GM12864 (cell line): ENCODE results near the gene ZNHIT2.

Source experiments
- DNase-seq: peaks from one replicate; pipeline ENCODE4 v3.0.0-alpha.2; 2011; ENCODE audit warnings: low read depth
- H3K4me3 ChIP-seq: 2 replicates; pipeline ENCODE4 v1.5.1; 2011; ENCODE audit warnings: mild to moderate bottlenecking, low read depth, low read length, control low read depth
- CTCF ChIP-seq: IDR thresholded peaks from 2 replicates; pipeline ENCODE4 v1.5.1; 2011; ENCODE audit warnings: low read depth, mild to moderate bottlenecking, moderate library complexity, low read length, control low read depth, inconsistent platforms; ENCODE audit errors: missing control alignments

ZNHIT2 gene

GRCh38 chr11:65083134-65083833, 34.2 kb downstream of the ZNHIT2 start:
- no peak for DNase-seq
- H3K4me3 ChIP-seq = peak overlapping the region; percentile 92
- TF ChIP-seq CTCF = peak; percentile 4

GRCh38 chr11:65078786-65079342, 38.6 kb downstream of the ZNHIT2 start:
- TF ChIP-seq CTCF = no peak
- H3K4me3 ChIP-seq = no peak overlapping the region
- no peak for DNase-seq

GRCh38 chr11:65078151-65078550, 39.4 kb downstream of the ZNHIT2 start:
- no peak overlapping the region for H3K4me3 ChIP-seq
- no peak for DNase-seq
- peak; percentile 85 for TF ChIP-seq CTCF

- no peak overlapping the region for H3K4me3 ChIP-seq
Observed at GRCh38 chr11:65077451-65077850, 40.0 kb downstream of the ZNHIT2 start.

GRCh38 chr11:65072631-65072966, 44.9 kb downstream of the ZNHIT2 start:
- H3K4me3 ChIP-seq = no peak overlapping the region
- DNase-seq = no peak
- TF ChIP-seq CTCF = no peak

More at GRCh38 chr11:65077451-65077850, 40.0 kb downstream of the ZNHIT2 start:
- no peak for DNase-seq
- no peak for TF ChIP-seq CTCF

- H3K4me3 ChIP-seq = no peak overlapping the region
- DNase-seq = no peak
Observed at GRCh38 chr11:65071907-65072630, 45.4 kb downstream of the ZNHIT2 start.

More at GRCh38 chr11:65071907-65072630, 45.4 kb downstream of the ZNHIT2 start:
- no peak for TF ChIP-seq CTCF
